ENCODE measurements around the gene LRCH2. TPM values are rescaled to one million over a fixed set of nuclear protein-coding genes. Genes with fewer than 3 reads are reported as not detected.
"Not testable (repeated sequence)": the region's sequence is repeated elsewhere in the genome, so short reads cannot be mapped to it uniquely, and the experiment has no call there.

LRCH2 gene, protein sequence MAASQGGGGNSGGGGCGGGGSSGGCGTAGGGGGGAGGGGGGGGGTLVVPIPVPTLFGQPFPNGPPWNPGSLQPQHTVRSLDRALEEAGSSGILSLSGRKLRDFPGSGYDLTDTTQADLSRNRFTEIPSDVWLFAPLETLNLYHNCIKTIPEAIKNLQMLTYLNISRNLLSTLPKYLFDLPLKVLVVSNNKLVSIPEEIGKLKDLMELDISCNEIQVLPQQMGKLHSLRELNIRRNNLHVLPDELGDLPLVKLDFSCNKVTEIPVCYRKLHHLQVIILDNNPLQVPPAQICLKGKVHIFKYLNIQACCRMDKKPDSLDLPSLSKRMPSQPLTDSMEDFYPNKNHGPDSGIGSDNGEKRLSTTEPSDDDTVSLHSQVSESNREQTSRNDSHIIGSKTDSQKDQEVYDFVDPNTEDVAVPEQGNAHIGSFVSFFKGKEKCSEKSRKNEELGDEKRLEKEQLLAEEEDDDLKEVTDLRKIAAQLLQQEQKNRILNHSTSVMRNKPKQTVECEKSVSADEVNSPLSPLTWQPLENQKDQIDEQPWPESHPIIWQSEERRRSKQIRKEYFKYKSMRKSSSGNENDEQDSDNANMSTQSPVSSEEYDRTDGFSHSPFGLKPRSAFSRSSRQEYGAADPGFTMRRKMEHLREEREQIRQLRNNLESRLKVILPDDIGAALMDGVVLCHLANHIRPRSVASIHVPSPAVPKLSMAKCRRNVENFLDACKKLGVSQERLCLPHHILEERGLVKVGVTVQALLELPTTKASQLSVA
- 2.8 and 4.1 TPM in 2 replicates for total RNA-seq (2014; rRNA removed; shearing (Covaris generic))

DNA sequence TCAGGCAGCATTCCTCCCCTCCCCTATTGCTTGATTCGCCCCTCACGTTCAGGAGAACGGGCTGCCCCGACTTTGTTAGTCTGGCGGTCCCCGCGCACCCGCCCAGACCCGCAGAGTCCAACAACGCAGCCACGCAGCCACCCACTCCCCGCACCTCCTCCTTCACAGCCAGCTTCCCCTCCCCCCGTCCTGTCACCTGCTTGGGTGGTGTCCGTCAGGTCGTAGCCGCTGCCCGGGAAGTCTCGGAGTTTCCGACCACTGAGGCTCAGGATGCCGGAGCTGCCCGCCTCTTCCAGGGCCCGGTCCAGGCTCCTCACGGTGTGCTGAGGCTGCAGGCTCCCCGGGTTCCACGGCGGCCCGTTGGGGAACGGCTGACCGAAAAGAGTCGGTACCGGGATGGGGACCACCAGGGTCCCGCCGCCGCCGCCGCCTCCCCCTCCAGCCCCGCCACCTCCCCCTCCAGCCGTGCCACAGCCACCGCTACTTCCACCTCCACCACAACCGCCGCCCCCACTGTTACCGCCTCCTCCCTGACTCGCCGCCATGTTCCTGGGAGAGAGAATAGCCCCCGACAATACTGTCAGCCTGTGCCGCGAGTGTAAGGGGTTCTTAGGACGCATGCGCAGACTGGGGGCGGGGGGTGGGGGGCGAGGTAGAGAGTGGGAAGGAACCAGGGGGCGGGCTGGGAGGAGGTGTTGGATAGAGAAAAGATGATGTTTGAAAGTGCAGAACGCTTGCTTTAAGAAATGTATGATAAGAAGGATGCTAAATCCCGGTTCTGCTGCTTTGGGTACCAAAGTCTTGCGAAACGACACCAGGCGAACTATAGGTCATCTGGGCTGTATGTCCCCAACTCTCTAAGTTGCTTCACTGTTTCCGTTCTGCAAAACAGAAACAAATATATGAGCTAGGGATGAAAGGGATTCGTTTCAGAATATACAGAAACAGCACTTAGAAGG, at the start of gene LRCH2:
Gene LRCH2 (minus strand): TSS at position 600 of the 959 bp plus-strand sequence. CDS start 55 bp downstream, at position 545.
- no peak for DNase-seq (ENCODE audit: low spot score)

DNA sequence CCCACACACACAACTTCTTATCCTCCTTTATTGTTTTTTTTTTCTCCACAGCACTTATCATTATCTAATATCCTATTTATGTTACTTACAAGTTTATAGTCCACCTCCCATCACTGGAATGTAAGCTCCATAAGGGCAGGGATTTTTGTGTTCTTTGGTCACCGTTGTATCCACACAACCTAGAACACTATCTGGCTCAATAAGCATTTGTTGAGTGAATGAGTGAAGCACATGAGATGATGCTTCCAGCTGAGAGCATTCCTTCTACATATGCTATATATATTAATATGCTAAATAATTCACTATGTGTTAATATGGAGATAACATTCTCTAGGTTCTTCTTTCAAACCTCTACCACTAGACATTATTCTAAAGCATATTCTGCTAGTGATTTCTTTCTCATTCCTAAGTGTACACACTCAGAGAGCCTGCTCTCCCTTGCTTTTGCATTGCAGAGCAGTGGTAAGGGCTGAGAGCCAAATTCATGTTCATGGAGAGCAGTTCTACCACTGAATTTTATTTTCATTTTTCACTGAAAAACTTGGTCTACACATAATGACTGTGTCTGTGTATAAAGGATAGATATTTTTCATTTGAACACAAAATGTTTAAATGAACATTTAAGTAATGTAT, 35.3 kb upstream of the LRCH2 start:
- no peak for DNase-seq (ENCODE audit: low spot score)

DNA sequence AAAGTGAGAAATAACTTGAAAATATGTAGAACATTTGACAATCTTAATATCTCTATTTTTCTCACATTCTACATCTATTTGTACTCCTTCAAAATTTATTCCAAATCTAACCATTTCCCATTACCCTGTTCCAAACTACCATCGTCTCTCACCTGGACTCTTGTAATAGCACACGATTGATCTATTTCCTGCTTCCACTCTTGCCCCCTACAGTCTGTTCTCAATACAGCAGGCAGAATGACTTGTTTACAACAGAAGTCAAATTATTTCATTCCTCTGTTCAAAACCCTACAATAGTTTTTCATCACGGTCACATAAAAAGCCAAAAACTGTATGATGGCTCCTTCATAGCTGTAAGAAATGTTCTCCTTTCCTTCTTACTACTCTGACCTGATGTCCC, 34.5 kb upstream of the LRCH2 start:
- no peak for DNase-seq (ENCODE audit: low spot score)

DNA sequence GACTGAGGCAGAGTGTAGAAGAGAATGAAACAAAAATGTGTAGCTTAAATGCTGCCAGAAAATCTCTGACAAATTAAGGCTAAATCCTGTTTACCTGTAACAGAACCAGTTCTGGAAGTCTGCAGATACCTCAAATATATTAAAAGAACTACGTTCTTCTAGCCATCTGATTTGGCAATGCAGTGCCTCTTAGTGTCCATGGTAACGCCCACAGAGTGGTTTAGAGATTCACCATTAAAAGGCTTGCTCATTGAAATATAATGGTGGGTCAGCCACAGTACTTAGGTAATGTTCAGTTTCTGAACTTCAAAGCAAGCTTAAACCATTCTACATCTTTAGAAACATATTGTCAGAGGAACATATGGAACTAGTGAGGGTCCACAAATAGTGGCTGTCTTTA, 32.4 kb upstream of the LRCH2 start:
- no peak for DNase-seq (ENCODE audit: low spot score)

DNA sequence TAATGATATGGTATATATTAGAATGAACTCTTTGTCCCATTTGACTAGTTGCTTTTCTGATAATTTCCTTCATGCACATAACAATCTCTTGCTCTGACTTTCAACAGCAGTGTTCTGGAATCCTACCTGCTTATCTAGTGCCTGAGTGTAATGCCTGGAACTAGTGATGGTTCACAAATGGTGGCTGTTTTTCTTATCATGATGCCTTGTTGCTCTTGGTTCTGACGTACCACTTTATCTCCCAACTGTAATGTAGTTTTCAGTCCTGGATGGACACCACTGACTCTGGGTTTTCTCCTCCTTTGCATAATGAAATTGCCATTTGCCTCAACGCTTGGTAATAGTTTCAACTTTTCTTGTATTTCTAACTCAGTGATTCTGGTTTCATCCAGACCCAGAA, 30.1 kb upstream of the LRCH2 start:
- DNase-seq (ENCODE audit: low spot score): no peak

DNA sequence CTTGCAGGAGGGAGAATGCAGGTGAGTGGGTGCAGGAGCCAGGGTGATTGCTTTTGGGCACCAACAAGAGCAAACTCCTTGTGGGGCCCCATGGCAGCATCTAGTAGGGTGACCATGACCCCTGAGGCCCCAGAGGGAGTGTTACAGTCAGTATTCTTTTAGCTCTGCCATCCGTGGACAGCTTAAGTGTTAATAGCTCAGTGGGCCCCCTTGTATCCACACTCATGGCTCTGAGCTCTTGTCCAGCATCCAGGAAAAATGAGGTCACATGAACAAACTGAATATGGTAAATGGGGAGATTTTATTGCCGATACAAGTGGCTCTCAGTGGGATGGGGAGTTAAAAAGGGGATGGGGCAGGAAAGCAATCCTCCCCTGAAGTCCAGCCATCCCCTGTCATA, 27.3 kb upstream of the LRCH2 start:
- no peak for DNase-seq (ENCODE audit: low spot score)

DNA sequence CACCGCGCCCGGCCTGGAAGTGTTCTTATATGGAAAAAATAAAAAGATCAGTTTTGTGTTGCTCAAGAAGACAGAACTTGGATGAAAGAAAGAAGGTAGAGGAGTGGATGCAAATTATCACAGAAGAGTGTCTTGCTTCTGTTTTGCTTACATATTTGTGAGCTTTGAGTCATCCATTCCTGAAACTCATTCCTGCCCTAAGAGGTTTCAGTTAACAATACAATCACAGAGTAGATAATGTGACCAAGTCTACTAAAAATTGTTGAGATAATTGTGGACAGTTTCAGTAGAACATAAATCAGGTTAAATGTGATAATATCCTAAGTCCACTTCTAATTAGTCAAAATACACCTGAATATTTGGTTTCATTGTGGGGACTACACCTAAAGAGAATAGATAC, 26.4 kb upstream of the LRCH2 start:
- DNase-seq (ENCODE audit: low spot score): peak; percentile 3

DNA sequence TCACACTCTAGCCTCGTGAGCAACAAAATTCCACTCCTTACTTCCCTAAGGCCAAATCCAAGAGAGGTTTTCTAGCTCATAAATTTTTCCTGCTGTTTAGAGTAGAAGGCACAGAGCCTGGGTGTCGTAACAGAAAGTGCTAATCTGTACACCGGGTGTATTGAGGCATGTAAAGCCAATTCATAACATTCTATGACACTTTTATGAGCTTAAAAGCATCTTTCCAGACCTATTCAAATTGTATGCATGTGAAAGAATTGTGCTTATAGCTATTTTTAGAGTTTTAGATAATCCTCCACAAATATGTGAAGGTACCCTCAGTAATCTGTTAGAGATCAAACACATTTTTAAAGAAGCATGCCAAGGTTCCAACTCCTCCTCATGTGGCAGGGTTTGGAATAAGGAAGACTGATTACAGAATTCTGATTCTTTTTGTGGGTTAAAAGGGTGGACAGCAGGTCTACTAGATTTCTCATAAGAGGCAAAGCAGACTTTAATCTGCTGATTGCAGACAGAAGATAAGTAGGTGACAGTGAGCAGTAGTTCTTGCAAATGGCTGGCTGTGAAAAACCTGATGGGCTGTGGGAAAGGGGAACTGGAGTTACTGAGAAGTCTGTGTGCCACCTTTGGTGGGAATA, 25.5 kb upstream of the LRCH2 start:
- DNase-seq (ENCODE audit: low spot score): peak; percentile 11

DNA sequence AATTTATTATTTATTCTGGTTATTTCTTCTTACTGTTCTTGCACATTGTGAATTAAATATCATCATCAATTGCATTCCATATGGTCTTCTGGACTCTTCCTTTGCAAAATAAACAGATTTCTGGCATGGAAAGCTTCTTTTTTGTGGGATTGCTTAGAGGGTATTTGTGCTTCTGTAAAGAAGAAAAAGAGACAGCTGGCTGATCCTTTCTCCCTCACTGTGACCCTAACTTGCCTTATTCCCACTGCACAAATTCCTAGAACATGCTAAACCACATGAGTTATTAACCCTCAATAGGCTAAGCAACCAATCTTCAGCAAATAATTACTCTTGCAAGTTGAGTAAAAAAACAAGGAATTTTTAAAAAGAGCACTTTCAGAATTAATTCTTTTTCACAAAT, 23.8 kb upstream of the LRCH2 start:
- no peak for DNase-seq (ENCODE audit: low spot score)

DNA sequence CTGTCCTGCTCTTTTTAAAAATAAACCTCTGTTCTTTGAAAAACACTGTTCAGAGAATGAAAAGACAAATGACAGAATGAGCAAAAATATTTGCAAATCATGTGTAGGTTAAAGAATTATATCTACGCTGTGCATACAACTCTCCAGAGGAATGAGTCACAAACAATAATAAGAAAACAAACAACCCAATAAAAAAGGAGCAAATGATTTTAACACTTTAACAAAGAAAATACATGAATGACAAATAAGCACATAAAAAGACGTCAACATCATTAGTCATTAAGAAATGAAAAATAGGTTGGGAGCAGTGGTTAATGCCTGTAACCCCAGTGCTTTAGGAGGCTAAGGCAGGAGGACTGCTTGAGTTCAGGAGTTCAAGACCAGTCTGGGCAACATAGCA, 21.1 kb upstream of the LRCH2 start:
- no peak for DNase-seq (ENCODE audit: low spot score)

DNA sequence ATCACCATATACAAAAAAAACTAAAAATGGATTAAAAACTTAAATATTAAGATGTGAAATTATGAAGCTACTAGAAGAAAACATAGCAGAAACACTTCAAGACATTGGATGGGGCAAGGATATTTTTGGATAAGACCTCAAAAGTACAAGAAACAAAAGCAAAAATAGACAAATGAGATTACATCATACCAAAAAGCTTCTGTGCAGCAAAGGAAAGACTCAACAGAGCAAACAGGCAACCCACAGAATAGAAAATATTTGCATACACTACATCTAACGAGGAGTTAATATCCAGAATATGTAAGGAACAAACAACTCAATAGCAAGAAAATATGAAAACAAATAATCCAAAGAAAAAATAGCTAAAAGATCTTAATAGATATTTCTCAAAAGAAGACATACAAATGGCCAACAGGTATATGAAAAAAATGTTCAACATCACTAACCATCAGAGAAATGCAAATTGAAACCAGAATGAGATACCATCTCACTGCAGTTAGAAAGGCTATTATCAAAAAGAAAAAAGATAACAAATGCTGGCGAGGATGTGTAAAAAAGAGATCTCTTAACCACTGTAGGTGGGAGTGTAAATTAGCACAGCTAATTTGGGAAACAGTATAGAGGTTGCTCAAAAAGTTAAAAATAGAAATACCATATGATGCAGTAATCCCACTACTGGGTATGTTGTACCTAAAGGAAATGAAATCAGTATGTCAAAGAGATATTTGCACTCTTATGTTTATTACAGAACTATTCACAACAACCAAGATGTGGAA, 17.8 kb upstream of the LRCH2 start:
- DNase-seq (ENCODE audit: low spot score): no peak

DNA sequence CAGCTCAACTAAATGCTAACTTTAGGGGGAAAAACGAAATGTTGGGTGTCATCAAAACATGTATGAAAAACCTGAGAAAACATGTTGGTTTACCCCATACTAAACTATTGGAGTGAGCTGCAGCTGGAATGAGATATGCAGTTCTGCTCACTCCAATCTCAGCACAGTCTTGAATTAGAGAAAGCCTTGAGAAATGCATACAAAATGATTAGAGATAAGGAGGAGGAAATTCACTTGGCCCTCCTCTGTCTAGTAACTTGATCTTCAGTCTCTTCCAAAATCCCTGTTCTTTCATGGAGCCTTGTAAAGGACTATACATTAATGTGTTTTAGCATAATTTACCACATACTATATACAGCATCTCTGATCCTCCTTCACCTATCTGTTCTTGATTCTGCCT, 3.2 kb upstream of the LRCH2 start:
- no peak for DNase-seq (ENCODE audit: low spot score)

DNA sequence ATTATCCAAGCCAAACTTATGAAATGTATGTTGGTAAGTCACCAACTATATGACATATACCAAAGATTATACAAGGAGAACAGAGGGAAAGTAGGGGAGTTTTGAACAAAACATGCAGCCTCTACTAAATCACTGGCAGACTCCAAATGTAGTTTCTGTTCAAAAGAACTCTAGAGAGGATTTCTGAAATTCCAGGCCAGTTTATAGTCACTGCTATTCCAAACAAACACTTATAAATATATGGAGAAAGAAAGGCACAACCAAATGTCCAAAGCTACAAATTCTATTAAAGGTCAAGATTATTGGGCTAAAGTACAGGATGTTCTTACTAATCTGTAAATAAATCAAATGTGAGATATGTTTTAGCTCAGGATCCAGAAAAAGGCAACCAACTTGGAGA, 2.7 kb upstream of the LRCH2 start:
- DNase-seq (ENCODE audit: low spot score): no peak

DNA sequence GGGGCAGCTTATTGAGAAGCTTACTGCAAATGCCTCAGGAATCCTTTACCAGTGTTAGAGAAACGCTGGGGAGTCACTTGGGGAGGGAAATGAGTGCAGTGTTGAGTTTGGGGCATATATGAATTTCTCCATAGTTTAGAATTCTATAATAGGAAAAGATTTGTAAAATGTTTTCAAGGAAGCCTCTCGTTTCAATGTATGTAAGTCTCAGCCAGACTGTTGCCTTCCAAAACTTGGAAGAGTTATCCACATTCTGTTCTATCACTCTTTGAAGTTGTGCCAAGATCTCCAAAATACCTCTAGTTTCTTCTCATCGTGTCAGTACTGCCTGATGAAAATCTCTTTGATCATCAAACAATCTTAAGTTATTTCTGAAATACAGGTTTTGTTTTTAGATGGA, 565 bp upstream of the LRCH2 start:
- DNase-seq (ENCODE audit: low spot score): no peak

DNA sequence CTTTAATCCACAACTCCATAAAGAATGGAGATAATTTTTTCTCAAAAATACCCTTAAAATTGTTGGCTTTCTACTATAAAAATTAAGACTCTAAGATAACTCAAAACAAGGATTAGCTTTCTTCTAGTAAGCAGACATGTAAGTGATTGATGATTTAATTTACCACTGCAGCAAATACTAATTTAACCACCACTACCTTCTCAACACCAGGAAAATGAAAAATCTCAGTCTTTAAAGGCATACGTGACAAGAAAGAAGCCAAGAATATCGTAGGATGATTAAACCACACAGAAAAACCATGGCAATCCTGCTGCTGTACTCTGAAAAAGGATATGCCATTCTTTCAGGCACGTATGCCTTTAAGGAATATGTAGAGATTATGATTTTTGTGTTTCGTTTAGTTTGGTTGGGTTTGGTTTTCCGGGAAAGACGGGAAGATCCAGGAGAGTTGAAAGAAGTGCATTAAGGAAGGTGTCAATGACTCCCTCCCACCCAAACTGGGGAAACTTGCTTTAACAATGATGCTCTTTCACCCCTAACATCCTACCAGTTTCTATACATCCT, 881 bp downstream of the LRCH2 start:
- DNase-seq (ENCODE audit: low spot score): no peak

DNA sequence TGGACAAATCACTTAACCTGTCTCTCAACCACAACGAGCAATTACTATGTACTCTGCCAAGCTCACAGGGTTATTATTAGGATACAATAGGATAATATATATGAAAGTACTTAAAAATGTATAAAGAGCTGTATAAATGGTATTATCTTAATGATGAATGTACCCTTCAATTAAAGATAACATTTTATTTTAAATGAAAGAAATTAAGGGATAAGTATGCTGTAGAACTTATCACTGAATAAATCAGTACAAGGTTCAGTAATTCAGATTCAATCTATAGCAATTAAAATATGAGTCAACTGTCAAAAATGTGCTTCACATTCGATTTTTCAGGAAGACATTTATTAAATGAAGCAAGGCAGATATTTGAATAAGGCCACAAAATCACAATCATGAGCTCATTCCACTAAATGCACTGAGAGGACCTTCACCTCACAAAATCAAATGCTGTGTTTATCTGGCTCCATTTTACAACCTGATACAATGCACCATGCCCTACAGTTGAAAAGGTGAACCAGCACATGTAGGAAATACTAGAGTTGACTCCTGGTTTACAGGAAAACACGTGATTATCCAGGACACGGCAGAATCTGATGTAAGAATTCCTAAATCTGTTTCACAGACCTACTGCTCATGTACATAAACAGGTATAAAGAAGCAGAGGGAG, 4.4 kb downstream of the LRCH2 start:
- no peak for DNase-seq (ENCODE audit: low spot score)

DNA sequence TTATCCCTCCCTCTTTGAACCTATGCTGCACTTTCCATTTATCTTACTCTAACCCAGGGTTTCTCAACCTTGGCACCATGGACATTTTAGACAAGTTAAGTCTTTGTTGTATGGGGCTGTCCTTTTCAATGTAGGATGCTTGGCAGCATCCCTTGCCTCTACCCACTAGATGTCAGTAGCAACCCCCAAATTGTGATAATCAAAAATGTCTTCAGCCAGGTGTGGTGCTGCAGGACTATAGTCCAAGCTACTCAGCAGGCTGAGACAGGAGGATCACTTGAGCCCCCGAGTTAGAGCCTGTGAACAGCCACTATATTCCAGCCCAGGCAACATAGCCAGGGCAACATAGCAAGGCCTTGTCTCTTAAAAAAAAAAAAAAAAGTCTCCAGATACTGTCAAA, 7.0 kb downstream of the LRCH2 start:
- DNase-seq (ENCODE audit: low spot score): no peak

DNA sequence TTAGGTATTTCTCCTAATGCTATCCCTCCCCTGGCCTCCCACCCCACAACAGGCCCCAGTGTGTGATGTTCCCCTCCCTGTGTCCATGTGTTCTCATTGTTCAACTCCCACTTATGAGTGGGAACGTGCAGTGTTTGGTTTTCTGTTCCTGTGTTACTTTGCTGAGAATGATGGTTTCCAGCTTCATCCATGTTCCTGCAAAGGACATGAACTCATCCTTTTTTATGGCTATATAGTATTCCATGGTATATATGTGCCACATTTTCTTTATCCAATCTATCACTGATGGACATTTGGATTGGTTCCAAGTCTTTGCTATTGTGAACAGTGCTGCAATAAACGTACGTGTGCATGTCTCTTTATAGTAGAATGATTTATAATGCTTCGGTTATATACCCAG, 16.6 kb downstream of the LRCH2 start:
- DNase-seq (ENCODE audit: low spot score): not testable (repeated sequence)

DNA sequence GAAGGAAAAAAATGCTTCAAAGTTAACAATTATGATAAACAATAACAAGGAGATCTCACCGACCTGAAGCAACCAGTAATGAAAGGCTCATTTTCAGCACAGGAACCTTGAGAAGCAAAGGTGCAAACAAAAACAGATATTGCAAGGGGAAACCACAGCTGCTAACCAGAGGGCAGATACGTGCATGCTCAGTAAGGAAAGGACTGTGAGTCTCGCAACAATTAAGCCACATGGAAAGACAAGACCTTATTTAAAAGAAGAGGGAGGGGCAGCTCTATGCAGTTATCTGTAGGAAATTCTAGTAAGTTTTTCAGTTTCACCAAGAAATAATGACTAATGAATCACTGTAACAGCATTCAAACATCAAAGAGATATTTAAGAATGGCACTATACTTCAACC, 19.3 kb downstream of the LRCH2 start:
- DNase-seq (ENCODE audit: low spot score): no peak

Data from A172 (cell line).